Endothelial cell (in vitro differentiated cells): Measurements from ENCODE around the gene BICDL2. TPM values are rescaled to one million over a fixed set of nuclear protein-coding genes. Genes with fewer than 3 reads are reported as not detected.
"Not testable (repeated sequence)": the region's sequence is repeated elsewhere in the genome, so short reads cannot be mapped to it uniquely, and the experiment has no call there.

ENCODE experiments used
- DNase-seq: peaks from one replicate; pipeline ENCODE4 v3.0.0; 2021; ENCODE audit warnings: low spot score
- H3K27ac Mint-ChIP-seq: one replicate; pipeline ENCODE4 v1.8.0; 2021; ENCODE audit warnings: mixed read lengths, inconsistent platforms; ENCODE audit not compliant: unreplicated experiment
- H3K27me3 Mint-ChIP-seq: one replicate; pipeline ENCODE4 v1.8.0; 2021; ENCODE audit warnings: mild to moderate bottlenecking, moderate library complexity, mixed read lengths, inconsistent platforms; ENCODE audit not compliant: unreplicated experiment
- H3K36me3 Mint-ChIP-seq: one replicate; pipeline ENCODE4 v1.8.0; 2021; ENCODE audit warnings: mild to moderate bottlenecking, low read depth, mixed read lengths, inconsistent platforms; ENCODE audit not compliant: unreplicated experiment
- H3K4me1 Mint-ChIP-seq: one replicate; pipeline ENCODE4 v1.8.0; 2021; ENCODE audit warnings: mild to moderate bottlenecking, mixed read lengths, inconsistent platforms; ENCODE audit not compliant: unreplicated experiment
- H3K4me3 Mint-ChIP-seq: one replicate; pipeline ENCODE4 v1.8.0; 2021; ENCODE audit warnings: mild to moderate bottlenecking, mixed read lengths, inconsistent platforms; ENCODE audit not compliant: unreplicated experiment
- H3K9me3 Mint-ChIP-seq: one replicate; pipeline ENCODE4 v1.8.0; 2021; ENCODE audit warnings: mixed read lengths, inconsistent platforms; ENCODE audit not compliant: unreplicated experiment
- total RNA-seq: library from RNA; stranded (reverse); fragmentation: NEBNext Ultra II Directional; extraction: Animal tissue kit (Norgen Biotek cat#: 25700); gene quantifications from one replicate; pipeline ENCODE4 v1.2.1, GENCODE V29; 2021; ENCODE audit not compliant: unreplicated experiment
- TF ChIP-seq, protein P1 (sequence below): fragments of 200-600 bp; sonication (generic); IDR thresholded peaks from one replicate; pipeline ENCODE4 v1.5.0; 2021; ENCODE audit warnings: antibody characterized with exemption; ENCODE audit not compliant: unreplicated experiment

Gene BICDL2
- total RNA-seq, 1 donor from 2014 or later, result 0.13 TPM

DNA sequence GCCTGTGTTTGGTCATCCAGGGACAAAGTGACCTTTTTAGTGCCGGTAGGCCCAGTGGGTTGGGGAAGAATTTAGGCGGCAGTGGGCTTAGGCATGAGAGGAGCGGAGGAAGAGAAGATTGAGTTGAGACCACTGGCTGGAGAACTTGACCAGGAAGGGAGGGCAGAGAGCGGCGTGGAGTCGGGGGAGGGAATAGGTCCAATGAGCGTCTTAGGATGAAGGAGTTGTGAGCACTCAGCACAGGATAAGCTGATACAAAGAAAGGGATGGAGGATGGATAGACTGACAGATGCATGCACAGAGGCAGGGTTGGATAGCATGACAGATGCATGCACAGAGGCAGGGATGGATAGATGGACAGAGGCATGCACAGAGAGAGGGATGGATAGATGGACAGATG, 36.7 kb upstream of the BICDL2 start:
- H3K4me3 Mint-ChIP-seq, result no peak overlapping the region
- H3K4me1 Mint-ChIP-seq, result peaks cover 13% of the 10 kb centered on the region
- TF ChIP-seq, protein P1, sequence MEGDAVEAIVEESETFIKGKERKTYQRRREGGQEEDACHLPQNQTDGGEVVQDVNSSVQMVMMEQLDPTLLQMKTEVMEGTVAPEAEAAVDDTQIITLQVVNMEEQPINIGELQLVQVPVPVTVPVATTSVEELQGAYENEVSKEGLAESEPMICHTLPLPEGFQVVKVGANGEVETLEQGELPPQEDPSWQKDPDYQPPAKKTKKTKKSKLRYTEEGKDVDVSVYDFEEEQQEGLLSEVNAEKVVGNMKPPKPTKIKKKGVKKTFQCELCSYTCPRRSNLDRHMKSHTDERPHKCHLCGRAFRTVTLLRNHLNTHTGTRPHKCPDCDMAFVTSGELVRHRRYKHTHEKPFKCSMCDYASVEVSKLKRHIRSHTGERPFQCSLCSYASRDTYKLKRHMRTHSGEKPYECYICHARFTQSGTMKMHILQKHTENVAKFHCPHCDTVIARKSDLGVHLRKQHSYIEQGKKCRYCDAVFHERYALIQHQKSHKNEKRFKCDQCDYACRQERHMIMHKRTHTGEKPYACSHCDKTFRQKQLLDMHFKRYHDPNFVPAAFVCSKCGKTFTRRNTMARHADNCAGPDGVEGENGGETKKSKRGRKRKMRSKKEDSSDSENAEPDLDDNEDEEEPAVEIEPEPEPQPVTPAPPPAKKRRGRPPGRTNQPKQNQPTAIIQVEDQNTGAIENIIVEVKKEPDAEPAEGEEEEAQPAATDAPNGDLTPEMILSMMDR, result no peak

GRCh38 chr16:3072576-3073263, 36.0 kb upstream of the BICDL2 start:
- H3K9me3 Mint-ChIP-seq, DNase-seq, H3K27me3 Mint-ChIP-seq, H3K4me3 Mint-ChIP-seq, H3K27ac Mint-ChIP-seq: not testable (repeated sequence)
- Mint-ChIP-seq H3K4me1 (peaks cover 13% of the 10 kb centered on the region), H3K36me3 (peaks cover 19% of the 10 kb centered on the region)

More for the DNA sequence above, 36.7 kb upstream of the BICDL2 start:
- no peak for DNase-seq
- Mint-ChIP-seq H3K27ac (no peak overlapping the region), H3K27me3 (peaks cover 5% of the 10 kb centered on the region), H3K9me3 (no peaks in the 10 kb centered on the region), H3K36me3 (peaks cover 26% of the 10 kb centered on the region)

- DNase-seq, H3K27me3 Mint-ChIP-seq, H3K4me3 Mint-ChIP-seq, H3K9me3 Mint-ChIP-seq, H3K27ac Mint-ChIP-seq: not testable (repeated sequence)
- H3K36me3 Mint-ChIP-seq, result peaks cover 16% of the 10 kb centered on the region
- peaks cover 13% of the 10 kb centered on the region for H3K4me1 Mint-ChIP-seq
These were observed 35.4 kb upstream of the BICDL2 start for GRCh38 chr16:3072148-3072547.

- no peak for DNase-seq
- TF ChIP-seq, protein P1, result no peak
- peaks cover 5% of the 10 kb centered on the region for H3K27me3 Mint-ChIP-seq
- peaks cover 13% of the 10 kb centered on the region for H3K4me1 Mint-ChIP-seq
- no peak overlapping the region for H3K27ac Mint-ChIP-seq
- H3K4me3 Mint-ChIP-seq, result no peak overlapping the region
- no peaks in the 10 kb centered on the region for H3K9me3 Mint-ChIP-seq
- H3K36me3 Mint-ChIP-seq, result peaks cover 11% of the 10 kb centered on the region
These were observed 34.9 kb upstream of the BICDL2 start for GRCh38 chr16:3071655-3072054.

- H3K9me3 Mint-ChIP-seq, result no peaks in the 10 kb centered on the region
- H3K4me1 Mint-ChIP-seq, result peaks cover 13% of the 10 kb centered on the region
- peaks cover 6% of the 10 kb centered on the region for H3K27me3 Mint-ChIP-seq
- no peak for DNase-seq
- peaks cover 10% of the 10 kb centered on the region for H3K36me3 Mint-ChIP-seq
- TF ChIP-seq, protein P1, result no peak
- H3K4me3 Mint-ChIP-seq, result no peak overlapping the region
- H3K27ac Mint-ChIP-seq, result no peak overlapping the region
These were observed 33.9 kb upstream of the BICDL2 start for GRCh38 chr16:3070608-3071111.

DNA sequence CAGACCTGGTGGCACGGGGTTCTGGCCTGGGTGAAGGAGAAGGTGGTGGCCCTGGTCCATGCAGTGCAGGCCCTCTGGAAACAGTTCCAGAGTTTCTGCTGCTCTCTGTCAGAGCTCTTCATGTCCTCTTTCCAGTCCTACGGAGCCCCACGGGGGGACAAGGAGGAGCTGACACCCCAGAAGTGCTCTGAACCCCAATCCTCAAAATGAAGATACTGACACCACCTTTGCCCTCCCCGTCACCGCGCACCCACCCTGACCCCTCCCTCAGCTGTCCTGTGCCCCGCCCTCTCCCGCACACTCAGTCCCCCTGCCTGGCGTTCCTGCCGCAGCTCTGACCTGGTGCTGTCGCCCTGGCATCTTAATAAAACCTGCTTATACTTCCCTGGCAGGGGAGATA, 32.4 kb upstream of the BICDL2 start:
- H3K4me3 Mint-ChIP-seq, H3K9me3 Mint-ChIP-seq, H3K27ac Mint-ChIP-seq, H3K36me3 Mint-ChIP-seq, H3K4me1 Mint-ChIP-seq, DNase-seq, H3K27me3 Mint-ChIP-seq: not testable (repeated sequence)
